Thyroid gland (tissue), 4 donors: ENCODE measurements around the gene RAB3GAP1.

ENCODE experiments used
- CTCF ChIP-seq, 6 experiments: fragments of 200-600 bp in 3 of 6; fragments of 450-650 bp in 3 of 6; sonication (generic) in 3 of 6; IDR thresholded peaks; one replicate each; pipeline ENCODE4 v1.5.1; 2016 to 2019; ENCODE audit warnings: antibody characterized with exemption in 6 of 6, mild to moderate bottlenecking in 2 of 6, inconsistent platforms in 1 of 6, moderate library complexity in 1 of 6
- POLR2A ChIP-seq, 2 donors: fragments of 450-650 bp; IDR thresholded peaks; one replicate each; pipeline ENCODE4 v1.6.1; 2017; ENCODE audit warnings: antibody characterized with exemption in 2 of 2, mild to moderate bottlenecking in 2 of 2, moderate library complexity in 1 of 2

DNA sequence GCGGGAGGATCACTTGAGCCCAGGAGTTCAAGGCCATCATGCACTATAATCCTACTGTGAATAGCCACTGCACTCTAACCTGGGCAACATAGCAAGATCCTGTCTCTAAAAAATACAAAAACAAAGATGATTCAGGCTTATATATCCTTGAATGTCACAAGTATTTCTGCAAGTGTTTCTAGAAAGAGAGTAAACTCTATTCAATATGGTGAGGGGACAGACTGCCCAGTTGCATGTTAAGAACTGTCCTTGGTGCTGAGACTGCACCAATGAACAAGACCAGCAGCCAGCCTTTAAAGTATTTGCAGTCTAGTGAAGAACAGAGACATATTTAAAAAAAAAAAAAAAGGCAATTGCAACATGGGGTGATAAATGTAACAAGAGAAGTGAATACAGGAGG lies 21.3 kb upstream of the RAB3GAP1 start:
- TF ChIP-seq CTCF (IDR thresholded peaks at IDR 0.05) (no peak), POLR2A (IDR thresholded peaks at IDR 0.05) (no peak)
